Glutamatergic neuron (in vitro differentiated cells): ENCODE results near the gene TYMP. TPM values are rescaled to one million over a fixed set of nuclear protein-coding genes. Genes with fewer than 3 reads are reported as not detected.

Experiments
- DNase-seq: peaks from one replicate; pipeline ENCODE4 v3.0.0; 2022
- H3K27ac Mint-ChIP-seq: one replicate; pipeline ENCODE4 v1.8.0; 2020; ENCODE audit warnings: mild to moderate bottlenecking, mixed read lengths, inconsistent platforms; ENCODE audit not compliant: unreplicated experiment
- H3K27me3 Mint-ChIP-seq: one replicate; pipeline ENCODE4 v1.8.0; 2020; ENCODE audit warnings: mild to moderate bottlenecking, moderate library complexity, mixed read lengths, inconsistent platforms; ENCODE audit not compliant: unreplicated experiment
- H3K36me3 Mint-ChIP-seq: one replicate; pipeline ENCODE4 v1.8.0; 2020; ENCODE audit warnings: mild to moderate bottlenecking, mixed read lengths, inconsistent platforms; ENCODE audit not compliant: unreplicated experiment
- H3K4me1 Mint-ChIP-seq: one replicate; pipeline ENCODE4 v1.8.0; 2020; ENCODE audit warnings: mild to moderate bottlenecking, low read depth, mixed read lengths, inconsistent platforms; ENCODE audit not compliant: unreplicated experiment
- H3K4me3 Mint-ChIP-seq: one replicate; pipeline ENCODE4 v1.8.0; 2020; ENCODE audit warnings: mild to moderate bottlenecking, mixed read lengths, inconsistent platforms; ENCODE audit not compliant: unreplicated experiment
- H3K9me3 Mint-ChIP-seq: one replicate; pipeline ENCODE4 v1.8.0; 2020; ENCODE audit warnings: mild to moderate bottlenecking, moderate library complexity, mixed read lengths, inconsistent platforms; ENCODE audit not compliant: unreplicated experiment
- CTCF ChIP-seq: fragments of 200-600 bp; sonication (generic); IDR thresholded peaks from one replicate; pipeline ENCODE4 v1.5.0; 2021; ENCODE audit not compliant: partially characterized antibody, unreplicated experiment
- total RNA-seq: library from RNA; stranded (reverse); fragmentation: NEBNext Ultra II Directional; extraction: Animal tissue kit (Norgen Biotek cat#: 25700); gene quantifications from one replicate; pipeline ENCODE4 v1.2.1, GENCODE V29; 2021; ENCODE audit not compliant: unreplicated experiment

Gene TYMP
- total RNA-seq, 1 donor from 2014 or later, result 1.2 TPM

- H3K9me3 Mint-ChIP-seq, result peaks cover 12% of the 10 kb centered on the region
- H3K27me3 Mint-ChIP-seq, result peaks cover 2% of the 10 kb centered on the region
- DNase-seq, result no peak
- TF ChIP-seq CTCF, result no peak
- H3K36me3 Mint-ChIP-seq, result no peaks in the 10 kb centered on the region
- peak overlapping the region; percentile 42 for H3K4me3 Mint-ChIP-seq
- H3K4me1 Mint-ChIP-seq, result peaks cover 14% of the 10 kb centered on the region
- H3K27ac Mint-ChIP-seq, result no peak overlapping the region
These were observed 47.2 kb upstream of the TYMP start for GRCh38 chr22:50576806-50577696.

DNA sequence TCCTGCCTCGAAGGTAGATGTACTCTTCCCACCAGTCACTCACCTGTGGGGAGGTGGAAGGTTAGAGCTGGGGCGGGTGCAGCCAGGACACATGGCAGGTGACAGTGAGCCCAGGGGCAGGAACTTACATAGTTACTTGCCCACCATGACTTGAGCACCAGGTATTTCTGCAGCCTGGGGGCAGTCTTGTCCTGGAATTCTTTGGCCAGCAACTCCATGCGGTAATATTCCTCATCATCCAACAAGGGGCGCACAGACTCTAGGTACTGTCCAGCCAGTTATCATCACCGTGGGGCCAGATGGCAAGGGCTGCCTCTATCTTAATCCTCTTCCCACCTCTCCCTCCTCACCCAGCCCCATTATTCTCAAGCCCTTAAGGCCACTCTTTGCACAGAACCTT, 46.3 kb upstream of the TYMP start:
- Mint-ChIP-seq H3K9me3 (peaks cover 10% of the 10 kb centered on the region), H3K4me3 (no peak overlapping the region), H3K27ac (peak overlapping the region; percentile 59), H3K4me1 (peaks cover 10% of the 10 kb centered on the region), H3K36me3 (no peaks in the 10 kb centered on the region), H3K27me3 (peaks cover 2% of the 10 kb centered on the region)
- DNase-seq, result peak; percentile 36
- no peak for TF ChIP-seq CTCF

- Mint-ChIP-seq H3K36me3 (no peaks in the 10 kb centered on the region), H3K9me3 (peaks cover 10% of the 10 kb centered on the region), H3K4me3 (no peak overlapping the region), H3K27me3 (peaks cover 2% of the 10 kb centered on the region), H3K4me1 (peaks cover 10% of the 10 kb centered on the region), H3K27ac (no peak overlapping the region)
- no peak for DNase-seq
- TF ChIP-seq CTCF, result no peak
These were observed 45.7 kb upstream of the TYMP start for GRCh38 chr22:50575426-50575941.

DNA sequence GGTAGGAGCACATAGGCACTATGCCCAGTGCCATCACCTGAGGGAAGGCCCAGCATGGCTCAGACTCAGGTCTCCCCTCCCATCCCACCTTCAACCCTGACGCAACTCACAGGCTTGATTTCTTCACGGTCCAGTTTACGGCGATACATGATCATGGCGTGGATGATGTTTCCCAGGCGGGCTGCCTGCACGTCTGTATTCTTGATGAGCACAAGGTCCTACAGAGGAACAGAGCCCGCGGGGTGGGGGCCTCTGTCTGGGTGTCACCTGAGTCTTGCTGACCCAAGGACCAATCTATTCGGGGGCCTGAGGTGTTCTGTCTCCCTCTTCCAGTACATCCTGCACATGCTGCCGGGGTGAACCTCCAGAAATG, 44.6 kb upstream of the TYMP start:
- Mint-ChIP-seq H3K4me3 (no peak overlapping the region), H3K27ac (no peak overlapping the region), H3K36me3 (no peaks in the 10 kb centered on the region), H3K27me3 (peaks cover 2% of the 10 kb centered on the region), H3K4me1 (peaks cover 2% of the 10 kb centered on the region), H3K9me3 (peaks cover 10% of the 10 kb centered on the region)
- DNase-seq, result no peak
- no peak for TF ChIP-seq CTCF
